GM12864 (cell line): ENCODE results near the gene LGALS14.
"Not testable (repeated sequence)": the region's sequence is repeated elsewhere in the genome, so short reads cannot be mapped to it uniquely, and the experiment has no call there.

Experiments used
- DNase-seq: peaks from one replicate; pipeline ENCODE4 v3.0.0-alpha.2; 2011; ENCODE audit warnings: low read depth
- H3K4me3 ChIP-seq: 2 replicates; pipeline ENCODE4 v1.5.1; 2011; ENCODE audit warnings: mild to moderate bottlenecking, low read depth, low read length, control low read depth
- TF ChIP-seq, protein P1 (sequence below): IDR thresholded peaks from 2 replicates; pipeline ENCODE4 v1.5.1; 2011; ENCODE audit warnings: low read depth, mild to moderate bottlenecking, moderate library complexity, low read length, control low read depth, inconsistent platforms; ENCODE audit errors: missing control alignments

Gene LGALS14

DNA sequence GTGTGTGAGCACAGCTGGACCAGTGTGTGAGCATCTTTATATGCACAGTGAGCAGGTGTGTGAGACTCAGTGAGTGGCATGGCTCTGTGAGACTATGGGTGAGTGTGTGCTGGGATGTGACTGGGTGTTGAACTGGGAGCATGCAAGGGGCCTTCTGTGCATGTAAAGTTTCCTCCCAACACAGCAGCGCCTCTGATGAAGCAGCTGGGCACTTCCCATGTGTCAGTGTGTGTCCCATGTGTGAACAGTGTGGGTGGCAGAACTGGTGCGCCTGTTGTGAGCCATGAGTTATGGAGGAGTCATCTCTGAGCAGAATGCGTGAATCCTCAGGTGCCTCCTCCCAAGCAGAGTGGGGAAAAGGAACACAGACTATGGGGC is 24.5 kb upstream of the LGALS14 start:
- TF ChIP-seq, protein P1, sequence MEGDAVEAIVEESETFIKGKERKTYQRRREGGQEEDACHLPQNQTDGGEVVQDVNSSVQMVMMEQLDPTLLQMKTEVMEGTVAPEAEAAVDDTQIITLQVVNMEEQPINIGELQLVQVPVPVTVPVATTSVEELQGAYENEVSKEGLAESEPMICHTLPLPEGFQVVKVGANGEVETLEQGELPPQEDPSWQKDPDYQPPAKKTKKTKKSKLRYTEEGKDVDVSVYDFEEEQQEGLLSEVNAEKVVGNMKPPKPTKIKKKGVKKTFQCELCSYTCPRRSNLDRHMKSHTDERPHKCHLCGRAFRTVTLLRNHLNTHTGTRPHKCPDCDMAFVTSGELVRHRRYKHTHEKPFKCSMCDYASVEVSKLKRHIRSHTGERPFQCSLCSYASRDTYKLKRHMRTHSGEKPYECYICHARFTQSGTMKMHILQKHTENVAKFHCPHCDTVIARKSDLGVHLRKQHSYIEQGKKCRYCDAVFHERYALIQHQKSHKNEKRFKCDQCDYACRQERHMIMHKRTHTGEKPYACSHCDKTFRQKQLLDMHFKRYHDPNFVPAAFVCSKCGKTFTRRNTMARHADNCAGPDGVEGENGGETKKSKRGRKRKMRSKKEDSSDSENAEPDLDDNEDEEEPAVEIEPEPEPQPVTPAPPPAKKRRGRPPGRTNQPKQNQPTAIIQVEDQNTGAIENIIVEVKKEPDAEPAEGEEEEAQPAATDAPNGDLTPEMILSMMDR, result no peak
- DNase-seq, result peak; percentile 59
- H3K4me3 ChIP-seq, result peak overlapping the region; percentile 74

DNA sequence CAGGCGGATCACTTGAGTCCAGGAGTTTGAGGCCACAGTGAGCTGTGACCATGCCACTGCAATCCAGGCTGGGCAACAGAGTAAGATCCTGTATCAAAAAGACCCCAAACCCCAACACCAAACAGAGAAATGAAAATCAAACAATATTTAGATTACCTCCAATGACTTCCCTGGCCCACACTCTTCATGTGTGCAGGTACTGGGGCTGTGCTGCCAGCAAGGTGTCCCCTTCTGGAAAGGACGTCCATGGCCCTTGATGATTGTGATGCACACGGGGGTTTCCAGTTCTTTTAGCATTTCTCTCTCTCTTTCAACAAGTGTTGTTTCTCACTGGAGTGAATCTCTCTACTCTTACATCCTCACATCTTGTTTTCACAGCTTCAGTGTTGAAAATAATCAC is 23.7 kb upstream of the LGALS14 start:
- TF ChIP-seq, protein P1, result no peak
- DNase-seq, result no peak
- peak overlapping the region; percentile 74 for H3K4me3 ChIP-seq

DNA sequence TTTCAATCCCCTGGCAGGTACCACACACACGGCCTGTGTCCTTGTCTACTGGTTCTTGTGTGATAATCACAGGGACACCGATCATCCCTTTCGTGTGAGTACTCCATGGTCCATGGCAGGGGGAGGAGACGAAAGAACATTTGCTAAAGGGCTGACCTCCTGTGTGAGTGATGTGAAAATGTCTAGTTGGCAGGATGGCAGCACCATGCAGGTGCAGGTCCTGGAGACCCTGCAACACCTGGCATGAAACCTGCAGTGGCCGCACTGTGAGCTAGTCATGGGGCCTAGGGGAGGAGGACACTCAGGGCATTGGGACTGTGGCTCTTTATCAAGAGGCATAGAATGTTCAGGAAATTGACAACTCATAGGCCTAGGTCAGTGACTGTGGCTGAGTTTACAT is 22.9 kb upstream of the LGALS14 start:
- H3K4me3 ChIP-seq, result no peak overlapping the region
- no peak for DNase-seq
- TF ChIP-seq, protein P1, result no peak

GRCh38 chr19:39684267-39684666 is 20.0 kb upstream of the LGALS14 start:
- TF ChIP-seq, protein P1, result no peak
- DNase-seq, result no peak
- no peak overlapping the region for H3K4me3 ChIP-seq

- no peak for DNase-seq
- H3K4me3 ChIP-seq, result no peak overlapping the region
- TF ChIP-seq, protein P1, result no peak
Observed at GRCh38 chr19:39686739-39687138, 17.5 kb upstream of the LGALS14 start.

- not testable (repeated sequence) for H3K4me3 ChIP-seq, DNase-seq
Observed at GRCh38 chr19:39688637-39689036, 15.6 kb upstream of the LGALS14 start.

- no peak overlapping the region for H3K4me3 ChIP-seq
- no peak for DNase-seq
- TF ChIP-seq, protein P1, result no peak
Observed at GRCh38 chr19:39692166-39692565, 12.1 kb upstream of the LGALS14 start.

GRCh38 chr19:39692822-39693221 is 11.5 kb upstream of the LGALS14 start:
- TF ChIP-seq, protein P1, result no peak

More at GRCh38 chr19:39692822-39693221, 11.5 kb upstream of the LGALS14 start:
- no peak for DNase-seq
- no peak overlapping the region for H3K4me3 ChIP-seq
